Mesenchymal stem cell (in vitro differentiated cells and primary cell): ENCODE measurements around the gene OLA1.
A peak's percentile ranks its signal among the peaks of the same experiment; 100 is the strongest.

Experiments used
- DNase-seq: peaks from one replicate; pipeline ENCODE4 v3.0.0-alpha.2; 2013
- H2AFZ ChIP-seq: one replicate; pipeline ENCODE4 v1.6.1; 2013; ENCODE audit warnings: low read depth, mild to moderate bottlenecking, control low read depth, inconsistent platforms, low read length, moderate library complexity
- H2AK5ac ChIP-seq: 2 replicates; pipeline ENCODE4 v1.6.1; 2013; ENCODE audit warnings: low read length, moderate library complexity, mild to moderate bottlenecking, inconsistent platforms; ENCODE audit not compliant: severe bottlenecking
- H2BK120ac ChIP-seq: one replicate; pipeline ENCODE4 v1.6.1; 2013; ENCODE audit warnings: low read depth, mild to moderate bottlenecking, inconsistent platforms, low read length, moderate library complexity
- H2BK12ac ChIP-seq, 2 experiments: one replicate each; pipeline ENCODE4 v1.6.1; 2013; ENCODE audit warnings: inconsistent platforms in 2 of 2, low read length in 2 of 2, mild to moderate bottlenecking in 2 of 2, moderate library complexity in 2 of 2, control low read depth in 1 of 2
- H2BK15ac ChIP-seq: one replicate; pipeline ENCODE4 v1.6.1; 2013; ENCODE audit warnings: mild to moderate bottlenecking, low read depth, inconsistent platforms; ENCODE audit not compliant: poor library complexity, severe bottlenecking
- H2BK5ac ChIP-seq: 2 replicates; pipeline ENCODE4 v1.6.1; 2013; ENCODE audit warnings: low read depth, mild to moderate bottlenecking, low read length, control low read depth, inconsistent platforms; ENCODE audit not compliant: poor library complexity, severe bottlenecking
- H3K14ac ChIP-seq, 2 experiments: one replicate each; pipeline ENCODE4 v1.6.1; 2013; ENCODE audit warnings: inconsistent platforms in 2 of 2, low read length in 2 of 2, control low read depth in 1 of 2, mild to moderate bottlenecking in 1 of 2, moderate library complexity in 1 of 2
- H3K18ac ChIP-seq, 2 experiments: one replicate each; pipeline ENCODE4 v1.6.1; 2013; ENCODE audit warnings: inconsistent platforms in 2 of 2, low read length in 2 of 2, control low read depth in 1 of 2, low read depth in 1 of 2, mild to moderate bottlenecking in 1 of 2
- H3K23ac ChIP-seq, 2 experiments: one replicate each; pipeline ENCODE4 v1.6.1; 2013; ENCODE audit warnings: inconsistent platforms in 2 of 2, low read length in 2 of 2, mild to moderate bottlenecking in 2 of 2, moderate library complexity in 2 of 2, control low read depth in 1 of 2
- H3K27ac ChIP-seq: 2 replicates; pipeline ENCODE4 v1.5.1; 2013; ENCODE audit warnings: mild to moderate bottlenecking, moderate library complexity, low read length, control low read depth, inconsistent platforms; ENCODE audit not compliant: poor library complexity, severe bottlenecking
- H3K27me3 ChIP-seq, 2 experiments: 2 replicates each; pipeline versions ENCODE4 v1.6.1 to v1.7.0; 2013; ENCODE audit warnings: low read length in 2 of 2, mild to moderate bottlenecking in 2 of 2, moderate library complexity in 2 of 2, control low read depth in 1 of 2, inconsistent platforms in 1 of 2; ENCODE audit not compliant: control insufficient read depth in 1 of 2, insufficient read depth in 1 of 2
- H3K36me3 ChIP-seq, 2 experiments: 2 replicates each; pipeline versions ENCODE4 v1.6.1 to v1.7.0; 2013; ENCODE audit warnings: low read length in 2 of 2, control low read depth in 1 of 2, inconsistent platforms in 1 of 2, low read depth in 1 of 2, mild to moderate bottlenecking in 1 of 2; ENCODE audit not compliant: insufficient read depth in 2 of 2, control insufficient read depth in 1 of 2
- H3K4ac ChIP-seq, 2 experiments: one replicate each; pipeline ENCODE4 v1.6.1; 2013; ENCODE audit warnings: inconsistent platforms in 2 of 2, low read length in 2 of 2, mild to moderate bottlenecking in 2 of 2, moderate library complexity in 2 of 2, control low read depth in 1 of 2, low read depth in 1 of 2
- H3K4me1 ChIP-seq: 2 replicates; pipeline ENCODE4 v1.6.1; 2013; ENCODE audit warnings: low read depth, low read length, control low read depth; ENCODE audit not compliant: control insufficient read depth, insufficient read depth
- H3K4me2 ChIP-seq: 2 replicates; pipeline ENCODE4 v1.6.1; 2013; ENCODE audit warnings: low read length, mild to moderate bottlenecking, inconsistent platforms; ENCODE audit not compliant: poor library complexity, severe bottlenecking
- H3K4me3 ChIP-seq, 2 experiments: 2 replicates each; pipeline versions ENCODE4 v1.5.1 to v1.7.0; 2013; ENCODE audit warnings: low read length in 2 of 2, mild to moderate bottlenecking in 2 of 2, control low read depth in 1 of 2, low read depth in 1 of 2; ENCODE audit not compliant: insufficient read depth in 1 of 2
- H3K79me1 ChIP-seq: replicated peaks from 2 replicates; pipeline ENCODE4 v1.6.1; 2013; ENCODE audit warnings: mild to moderate bottlenecking, control low read depth, low read length, inconsistent platforms; ENCODE audit not compliant: poor library complexity, severe bottlenecking
- H3K9ac ChIP-seq: 2 replicates; pipeline ENCODE4 v1.7.0; 2013; ENCODE audit warnings: mild to moderate bottlenecking, low read length, moderate library complexity
- H3K9me3 ChIP-seq: 2 replicates; pipeline ENCODE4 v1.7.0; 2013; ENCODE audit warnings: mild to moderate bottlenecking, low read length; ENCODE audit not compliant: control insufficient read depth
- H4K8ac ChIP-seq: one replicate; pipeline ENCODE4 v1.6.1; 2013; ENCODE audit warnings: inconsistent platforms, mild to moderate bottlenecking, low read length, moderate library complexity
- H4K91ac ChIP-seq: one replicate; pipeline ENCODE4 v1.6.1; 2013; ENCODE audit warnings: mild to moderate bottlenecking, low read length, inconsistent platforms
- whole genome bisulfite sequencing: methylation state at CpG from one replicate; pipeline ENCODE4 v1.1.7; 2013; ENCODE audit warnings: mixed read lengths; 5-methylcytosine and 5-hydroxymethylcytosine counted together

The OLA1 gene

DNA sequence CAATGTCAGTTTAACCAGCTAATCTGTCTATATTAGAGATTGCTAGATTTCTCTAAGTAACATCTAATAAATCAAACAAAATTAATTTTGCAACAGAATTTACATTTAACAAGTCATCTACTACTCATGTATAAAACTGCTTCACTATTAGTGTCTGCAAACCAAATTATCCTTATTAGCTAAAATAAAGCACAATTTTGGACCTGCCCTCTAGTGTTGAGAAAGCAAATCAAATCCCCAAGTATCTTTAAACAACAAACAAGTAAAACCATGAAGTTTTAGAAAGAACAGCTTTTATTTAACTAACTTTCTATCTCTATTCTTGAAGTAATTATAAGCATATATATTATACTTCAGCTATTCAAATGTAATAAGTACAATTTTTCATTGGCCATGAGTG is 170.1 kb downstream of the OLA1 start:
- H3K14ac ChIP-seq, result no peak overlapping the region
- no peaks in the 10 kb centered on the region for H3K79me1 ChIP-seq
- H3K36me3 ChIP-seq, result peaks cover 3 to 34% of the 10 kb centered on the region in 2 experiments
- no peaks in the 10 kb centered on the region for H3K4me1 ChIP-seq
- no peak overlapping the region for H3K27ac ChIP-seq
- no peak overlapping the region for H2BK15ac ChIP-seq
- H2AK5ac ChIP-seq, result no peak overlapping the region
- no peak overlapping the region for H4K8ac ChIP-seq
- no peak overlapping the region for H2BK12ac ChIP-seq
- no peak overlapping the region for H3K4ac ChIP-seq
- H2BK120ac ChIP-seq, result no peak overlapping the region
- no peak overlapping the region for H3K4me2 ChIP-seq
- no peak overlapping the region for H3K18ac ChIP-seq
- no peaks in the 10 kb centered on the region for H3K27me3 ChIP-seq
- no peak overlapping the region for H3K23ac ChIP-seq
- no peak overlapping the region for H4K91ac ChIP-seq
- no peak overlapping the region for H3K9ac ChIP-seq
- no peak overlapping the region for H3K4me3 ChIP-seq
- no peaks in the 10 kb centered on the region for H3K9me3 ChIP-seq
- peak; percentile 31 for DNase-seq
- no peak overlapping the region for H2BK5ac ChIP-seq
- no peak overlapping the region for H2AFZ ChIP-seq

DNA sequence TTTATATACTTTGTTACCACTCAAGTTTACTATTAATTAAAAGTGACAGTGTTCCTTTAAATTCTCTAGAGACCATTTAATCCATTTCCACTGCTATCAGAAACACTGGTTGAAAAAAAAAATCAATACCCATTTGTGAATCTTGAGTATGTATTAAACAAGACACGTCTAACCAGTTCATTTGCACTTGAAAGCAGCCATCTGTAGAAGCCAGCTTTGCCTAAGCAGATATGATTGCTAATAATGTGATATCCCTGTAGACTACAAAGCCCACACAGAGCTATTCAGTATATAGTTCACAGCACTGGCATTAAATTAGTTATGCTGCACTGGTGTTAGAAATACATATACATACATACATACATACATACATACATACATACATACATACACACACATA is 171.4 kb downstream of the OLA1 start:
- no peak overlapping the region for H3K14ac ChIP-seq
- no peak overlapping the region for H4K91ac ChIP-seq
- H3K79me1 ChIP-seq, result no peaks in the 10 kb centered on the region
- H3K4me3 ChIP-seq, result no peak overlapping the region
- H2AFZ ChIP-seq, result no peak overlapping the region
- no peak overlapping the region for H3K9ac ChIP-seq
- H2BK15ac ChIP-seq, result no peak overlapping the region
- peaks cover 3 to 40% of the 10 kb centered on the region in 2 experiments for H3K36me3 ChIP-seq
- H3K27me3 ChIP-seq, result no peaks in the 10 kb centered on the region
- H3K18ac ChIP-seq, result no peak overlapping the region
- H2BK120ac ChIP-seq, result no peak overlapping the region
- H4K8ac ChIP-seq, result no peak overlapping the region
- no peak overlapping the region for H3K23ac ChIP-seq
- no peak overlapping the region for H3K4ac ChIP-seq
- H2BK12ac ChIP-seq, result no peak overlapping the region
- no peak overlapping the region for H3K4me2 ChIP-seq
- H2BK5ac ChIP-seq, result no peak overlapping the region
- H3K4me1 ChIP-seq, result no peaks in the 10 kb centered on the region
- H3K27ac ChIP-seq, result no peak overlapping the region
- no peaks in the 10 kb centered on the region for H3K9me3 ChIP-seq
- WGBS, result 100% methylated on average over 1 of the region's 1 CpG
- no peak overlapping the region for H2AK5ac ChIP-seq
- no peak for DNase-seq

- no peak overlapping the region for H2AFZ ChIP-seq
- no peak overlapping the region for H3K18ac ChIP-seq
- no peak overlapping the region for H3K4ac ChIP-seq
- H3K79me1 ChIP-seq, result no peaks in the 10 kb centered on the region
- no peaks in the 10 kb centered on the region for H3K27me3 ChIP-seq
- no peak overlapping the region for H3K14ac ChIP-seq
- no peak overlapping the region for H3K23ac ChIP-seq
- H4K91ac ChIP-seq, result no peak overlapping the region
- no peak overlapping the region for H3K27ac ChIP-seq
- H3K9me3 ChIP-seq, result no peaks in the 10 kb centered on the region
- H3K9ac ChIP-seq, result no peak overlapping the region
- H2AK5ac ChIP-seq, result no peak overlapping the region
- DNase-seq, result no peak
- H2BK120ac ChIP-seq, result no peak overlapping the region
- no peak overlapping the region for H2BK15ac ChIP-seq
- H3K4me2 ChIP-seq, result no peak overlapping the region
- no peak overlapping the region for H4K8ac ChIP-seq
- no peaks in the 10 kb centered on the region for H3K4me1 ChIP-seq
- H2BK5ac ChIP-seq, result no peak overlapping the region
- no peak overlapping the region for H2BK12ac ChIP-seq
- no peak overlapping the region for H3K4me3 ChIP-seq
- peaks cover 3 to 37% of the 10 kb centered on the region in 2 experiments for H3K36me3 ChIP-seq
- WGBS, result 86% methylated on average over 1 of the region's 2 CpGs
Observed at GRCh38 chr2:174076040-174076439, 172.3 kb downstream of the OLA1 start.

- Histone ChIP-seq H2AFZ (no peak overlapping the region), H2BK5ac (no peak overlapping the region), H2BK15ac (no peak overlapping the region), H3K27me3 (no peaks in the 10 kb centered on the region), H3K9me3 (no peaks in the 10 kb centered on the region), H3K23ac (no peak overlapping the region), H2BK120ac (no peak overlapping the region), H2BK12ac (no peak overlapping the region), H2AK5ac (no peak overlapping the region), H3K4me3 (no peak overlapping the region), H3K14ac (no peak overlapping the region), H3K36me3 (peaks cover 5 to 34% of the 10 kb centered on the region in 2 experiments), H3K4me1 (no peaks in the 10 kb centered on the region), H3K4me2 (no peak overlapping the region), H3K18ac (no peak overlapping the region), H3K4ac (no peak overlapping the region), H3K27ac (no peak overlapping the region), H4K91ac (no peak overlapping the region), H4K8ac (no peak overlapping the region), H3K9ac (no peak overlapping the region), H3K79me1 (no peaks in the 10 kb centered on the region)
- no peak for DNase-seq
- 100% methylated on average over 3 of the region's 4 CpGs for WGBS
Observed at GRCh38 chr2:174074831-174075230, 173.5 kb downstream of the OLA1 start.
